Stimulated activated CD4-positive, alpha-beta T cell treated with anti-CD3 and anti-CD28 coated beads, Interleukin-4, amount 100 ng/mL, for 1 hour (primary cell): Measurements from ENCODE around the gene SNAP25.

Experiments
- DNase-seq: peaks from one replicate; pipeline ENCODE4 v3.0.0-alpha.2; 2020

SNAP25 gene

GRCh38 chr20:10339609-10340008, 121.0 kb downstream of the SNAP25 start:
- DNase-seq = no peak

GRCh38 chr20:10342152-10342551, 123.5 kb downstream of the SNAP25 start:
- DNase-seq = no peak

GRCh38 chr20:10344953-10345352, 126.3 kb downstream of the SNAP25 start:
- no peak for DNase-seq

GRCh38 chr20:10347086-10347880, 128.7 kb downstream of the SNAP25 start:
- DNase-seq = no peak

DNA sequence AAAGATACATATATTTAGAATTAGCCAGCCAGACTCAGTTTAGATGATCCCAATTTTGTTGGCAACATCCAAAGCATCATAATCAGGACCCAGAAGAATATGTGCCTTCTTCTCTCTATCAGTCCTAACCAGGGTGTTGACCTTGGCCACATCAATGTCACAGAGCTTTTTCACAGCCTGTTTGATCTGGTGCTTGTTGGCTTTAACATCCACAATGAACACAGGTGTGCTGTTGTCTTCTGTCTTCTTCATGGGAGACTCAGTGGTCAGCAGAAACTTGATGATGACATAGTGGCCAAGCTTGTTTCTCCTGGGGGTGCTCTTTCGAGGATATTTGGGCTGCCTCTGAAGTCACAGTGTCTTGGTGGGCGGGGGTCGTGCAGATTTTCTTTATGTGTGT, 130.5 kb downstream of the SNAP25 start:
- DNase-seq = no peak

DNA sequence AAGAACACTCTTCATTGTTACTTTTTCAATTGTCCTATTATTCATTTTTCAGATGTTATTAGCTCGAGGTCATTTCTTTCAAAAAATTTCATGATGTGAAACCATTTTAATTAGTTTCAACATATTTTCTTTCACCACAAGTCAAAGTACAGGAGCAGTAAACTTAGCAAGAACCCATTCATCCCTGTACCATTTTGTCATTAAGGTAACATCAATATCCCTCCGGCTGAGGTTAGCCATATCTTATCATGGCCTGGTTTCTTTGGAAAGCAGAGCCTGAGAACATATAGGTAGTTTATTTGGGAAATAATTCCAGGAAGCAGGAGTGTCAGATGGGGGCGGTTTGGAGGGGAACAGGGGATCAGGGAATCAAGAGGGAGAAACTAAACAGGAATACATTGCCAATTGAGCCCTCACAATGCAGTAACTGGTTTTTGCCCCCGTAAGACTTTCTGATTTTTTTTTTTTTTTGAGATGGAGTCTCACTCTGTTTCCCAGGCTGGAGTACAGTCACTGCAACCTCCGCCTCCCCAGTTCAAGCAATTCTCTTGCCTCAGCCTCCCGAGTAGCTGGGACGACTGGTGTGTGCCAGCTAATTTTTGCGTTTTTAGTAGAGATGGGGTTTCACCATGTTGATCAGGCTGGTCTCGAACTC, 131.7 kb downstream of the SNAP25 start:
- no peak for DNase-seq

GRCh38 chr20:10352934-10353824, 134.5 kb downstream of the SNAP25 start:
- DNase-seq = no peak

DNA sequence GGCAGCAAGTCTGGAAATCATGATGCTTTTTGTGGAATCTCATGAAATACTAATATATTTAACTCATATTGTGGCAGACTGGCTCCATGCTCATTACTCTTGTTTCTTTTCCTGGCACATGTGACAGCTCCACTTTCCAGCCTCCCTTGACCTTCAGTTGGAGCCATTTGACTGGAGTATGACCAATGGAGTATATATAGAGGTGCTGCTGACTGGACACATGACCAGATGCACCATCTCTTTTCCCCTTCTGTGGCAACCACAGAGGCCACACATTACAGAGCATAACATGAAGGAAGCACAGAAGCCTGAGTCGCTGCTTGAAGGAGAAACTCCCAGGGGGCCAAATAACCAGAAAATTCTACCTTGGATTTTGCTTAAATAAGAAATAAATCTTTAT, 138.0 kb downstream of the SNAP25 start:
- no peak for DNase-seq
